GM20431 (cell line): ENCODE data around the gene MXRA8.
"Not testable (repeated sequence)": the region's sequence is repeated elsewhere in the genome, so short reads cannot be mapped to it uniquely, and the experiment has no call there.

ENCODE experiments used
- in situ Hi-C: fragments of 300-500 bp; cut with MseI, MboI; formaldehyde crosslinking; loops from one replicate; pipeline ENCODE4 v1.15.0; 2020; ENCODE audit warnings: low sequenced_read_pairs; ENCODE audit not compliant: unreplicated experiment

The MXRA8 gene

GRCh38 chr1:1393428-1393827 is 35.1 kb upstream of the MXRA8 start:
- in situ Hi-C loops: no loop called here

- in situ Hi-C loops: no loop called here
These were observed 34.7 kb upstream of the MXRA8 start for GRCh38 chr1:1393014-1393413.

GRCh38 chr1:1391225-1391624 is 32.9 kb upstream of the MXRA8 start:
- in situ Hi-C loops: no loop called here

- in situ Hi-C loops: no loop called here
These were observed 32.3 kb upstream of the MXRA8 start for GRCh38 chr1:1390675-1391074.

DNA sequence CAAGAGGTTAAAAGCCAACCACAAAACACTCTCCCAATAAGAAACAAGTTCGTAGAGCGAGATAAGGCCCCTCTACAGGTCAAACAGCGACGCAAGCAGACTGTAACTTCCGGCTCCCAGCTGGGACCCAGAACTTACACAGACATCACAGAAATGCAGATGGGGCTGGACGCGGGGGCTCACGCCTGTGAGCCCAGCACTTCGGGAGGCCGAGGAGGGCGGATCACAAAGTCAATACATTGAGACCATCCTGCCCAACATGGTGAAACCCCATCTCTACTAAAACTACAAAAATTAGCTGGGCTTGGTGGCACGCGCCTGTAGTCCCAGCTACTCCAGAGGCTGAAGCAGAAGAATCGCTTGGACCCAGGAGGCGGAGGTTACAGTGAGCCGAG is 29.7 kb upstream of the MXRA8 start:
- in situ Hi-C loops: no loop called here

DNA sequence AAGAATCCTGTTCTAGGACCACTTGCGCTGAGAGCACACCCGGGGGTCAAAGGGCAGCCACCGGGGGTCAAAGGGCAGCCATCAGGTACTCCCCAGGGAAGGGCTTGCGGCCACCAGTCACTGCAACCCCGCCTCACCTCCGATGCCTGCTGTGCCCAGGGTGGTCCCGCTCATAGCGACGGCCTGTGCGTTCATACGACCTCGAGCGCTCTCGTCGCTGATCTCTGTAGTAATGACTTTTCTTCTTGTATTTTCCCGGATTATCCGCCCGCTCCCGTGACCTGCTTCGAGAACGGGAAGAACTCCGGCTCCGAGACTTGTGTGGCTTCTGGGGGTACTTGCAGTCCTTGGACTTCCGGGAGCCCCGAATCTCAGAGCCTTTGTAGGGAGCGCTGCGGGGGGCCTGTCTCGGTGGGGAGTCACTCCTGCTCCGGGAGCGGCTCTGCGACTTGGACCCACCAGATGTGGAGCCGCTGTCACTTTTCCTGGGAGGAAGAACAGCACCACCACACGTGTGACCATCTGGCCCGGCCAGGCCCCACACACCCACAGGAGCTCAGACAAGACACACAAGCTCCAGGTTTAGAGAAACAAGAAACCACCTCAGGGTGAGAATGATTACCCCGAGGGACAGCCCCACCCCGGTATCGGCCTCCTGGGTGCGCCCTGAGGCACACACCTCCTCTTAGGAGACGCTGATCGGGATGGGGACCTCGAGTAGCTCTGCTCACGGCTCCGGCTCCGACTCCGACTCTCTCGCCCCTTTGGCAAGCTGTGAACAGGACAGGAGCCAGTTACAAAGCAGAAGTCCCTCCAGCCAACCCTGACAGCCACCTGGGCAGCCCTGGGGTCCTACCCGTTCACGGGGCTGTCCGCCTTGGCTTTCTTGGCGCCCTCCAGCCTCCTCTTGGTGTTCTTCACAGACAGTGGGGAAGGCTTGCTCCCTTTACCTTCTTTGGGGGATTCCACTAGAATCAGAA is 29.0 kb upstream of the MXRA8 start:
- in situ Hi-C loops: no loop called here

GRCh38 chr1:1385931-1386330 is 27.6 kb upstream of the MXRA8 start:
- in situ Hi-C loops: no loop called here

DNA sequence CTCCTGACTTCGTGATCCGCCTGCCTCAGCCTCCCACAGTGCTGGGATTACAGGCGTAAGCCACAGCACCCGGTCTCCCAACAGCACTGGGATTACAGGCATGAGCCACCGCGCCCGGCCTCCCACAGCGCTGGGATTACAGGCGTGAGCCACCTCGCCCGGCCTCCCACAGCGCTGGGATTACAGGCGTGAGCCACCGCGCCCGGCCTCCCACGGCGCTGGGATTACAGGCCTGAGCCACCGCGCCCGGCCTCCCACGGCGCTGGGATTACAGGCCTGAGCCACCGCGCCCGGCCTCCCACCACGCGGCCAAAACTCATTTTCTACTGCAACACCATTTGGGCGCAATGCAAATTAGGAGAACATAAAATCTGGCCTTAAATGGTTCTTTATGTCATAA is 27.0 kb upstream of the MXRA8 start:
- in situ Hi-C loops: not testable (repeated sequence)

- in situ Hi-C loops: no loop called here
These were observed 22.9 kb upstream of the MXRA8 start for GRCh38 chr1:1381294-1381693.

GRCh38 chr1:1380860-1381259 is 22.5 kb upstream of the MXRA8 start:
- in situ Hi-C loops: no loop called here

DNA sequence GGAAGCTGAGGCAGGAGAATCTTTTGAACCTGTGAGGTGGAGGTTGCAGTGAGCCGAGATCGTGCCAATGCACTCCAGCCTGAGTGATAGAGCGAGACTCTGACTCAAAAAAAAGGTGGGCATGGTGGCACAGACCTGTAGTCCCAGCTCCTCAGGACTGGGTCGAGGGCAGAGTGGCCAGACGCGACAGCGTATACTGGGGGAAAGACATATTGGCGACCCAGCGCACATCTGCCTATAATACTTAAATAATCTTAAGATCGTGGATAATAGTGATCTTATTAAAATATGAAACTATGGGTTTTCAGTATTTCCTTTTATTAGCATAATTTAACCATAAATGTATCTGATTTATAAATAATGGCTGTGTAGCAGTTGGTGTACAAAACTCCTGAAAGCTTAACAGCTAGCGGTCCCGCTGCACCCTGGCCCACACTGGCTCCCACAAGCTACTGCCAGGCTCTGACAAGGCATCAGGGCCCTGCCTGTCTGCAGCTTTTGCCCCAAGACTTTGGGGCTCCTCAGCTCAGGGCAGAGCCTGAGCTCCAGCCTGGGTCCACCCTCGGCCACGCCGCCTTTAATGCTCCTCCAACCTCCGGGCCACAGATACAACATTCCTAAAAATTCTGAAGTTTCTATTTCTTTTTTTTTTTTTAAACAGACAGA is 19.3 kb upstream of the MXRA8 start:
- in situ Hi-C loops: no loop called here

GRCh38 chr1:1376551-1377226 is 18.3 kb upstream of the MXRA8 start:
- in situ Hi-C loops: no loop called here

DNA sequence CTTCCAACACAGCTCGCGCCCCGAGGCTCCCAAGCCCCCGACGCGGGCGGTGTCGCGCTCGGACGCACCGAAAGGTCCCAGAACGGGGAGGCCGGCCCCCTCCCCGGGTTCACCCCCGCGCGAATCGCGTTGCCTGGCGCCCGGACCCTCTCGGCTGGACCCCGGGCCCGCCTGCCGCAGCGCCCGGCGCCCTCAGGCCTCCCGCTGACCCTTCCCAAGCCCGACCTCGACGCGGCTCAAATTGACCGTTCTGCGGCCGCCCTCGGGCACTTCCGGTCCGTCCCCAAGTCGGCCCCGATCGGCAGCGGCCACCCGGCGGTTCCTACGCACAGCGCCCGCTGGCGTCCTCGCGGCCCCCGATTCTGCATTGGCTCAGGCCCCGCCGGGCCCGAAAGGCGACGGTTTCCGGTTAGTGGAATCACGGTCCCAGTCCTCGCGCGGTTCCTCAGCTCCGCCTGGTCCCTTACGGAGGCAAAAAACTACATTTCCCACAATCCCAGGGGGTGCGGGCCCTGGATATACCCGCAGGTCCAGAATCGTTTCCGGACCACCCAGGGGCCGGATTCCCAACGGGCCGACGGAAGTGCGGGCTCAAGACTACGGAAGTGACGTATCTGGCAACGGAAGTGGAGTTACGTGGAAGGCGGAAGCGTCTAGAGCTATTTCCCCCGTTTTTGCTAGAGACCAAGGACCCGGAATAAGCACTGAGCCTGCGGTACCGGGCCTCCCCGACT is 16.7 kb upstream of the MXRA8 start, which contains the start of gene AURKAIP1:
Gene AURKAIP1, minus strand, starts transcription at position 279 of the 734 bp plus-strand sequence. CDS start 451 bp downstream, outside the sequence.
- in situ Hi-C loops: no loop called here

- in situ Hi-C loops: no loop called here
These were observed 16.2 kb upstream of the MXRA8 start for GRCh38 chr1:1374589-1374928.

DNA sequence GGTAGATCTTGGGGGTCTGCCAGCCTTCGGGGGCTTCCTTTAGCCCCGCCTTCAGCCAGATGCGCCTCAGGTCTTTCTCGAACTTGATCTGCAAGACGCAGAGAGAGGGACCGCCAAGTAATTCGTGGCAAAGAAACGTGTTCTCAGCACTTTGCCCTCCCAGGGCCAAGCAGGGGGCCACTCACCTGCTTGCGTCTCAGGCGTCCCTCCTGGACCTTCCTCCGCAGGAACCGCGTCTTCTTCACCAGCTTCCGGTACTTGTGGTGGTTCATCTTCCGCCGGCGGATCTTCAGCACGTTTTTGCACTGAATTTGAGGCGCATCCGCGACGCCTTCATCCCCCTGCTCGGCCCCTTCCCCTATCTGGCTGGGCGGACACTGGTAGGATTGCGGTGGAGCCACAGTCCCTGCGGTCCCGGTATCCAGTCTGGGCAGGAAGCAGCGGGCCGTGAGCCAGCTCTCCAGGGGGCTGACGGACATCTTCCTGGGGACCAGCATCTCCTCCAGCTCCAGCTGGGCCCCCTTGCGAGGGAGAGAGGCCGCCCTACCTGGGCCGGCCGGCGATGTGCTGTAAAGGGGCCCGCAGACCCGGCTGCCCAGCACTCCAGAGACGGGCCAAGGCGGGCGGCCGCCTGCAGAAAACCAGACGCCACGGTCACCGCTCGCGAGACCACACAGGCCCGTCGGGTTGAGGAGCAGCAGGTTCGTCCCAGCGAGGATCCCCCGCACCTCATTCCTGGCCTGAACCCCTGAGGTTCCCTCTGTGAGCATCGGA is 15.6 kb upstream of the MXRA8 start:
- in situ Hi-C loops: no loop called here

GRCh38 chr1:1373051-1373814 is 14.9 kb upstream of the MXRA8 start:
- in situ Hi-C loops: no loop called here

DNA sequence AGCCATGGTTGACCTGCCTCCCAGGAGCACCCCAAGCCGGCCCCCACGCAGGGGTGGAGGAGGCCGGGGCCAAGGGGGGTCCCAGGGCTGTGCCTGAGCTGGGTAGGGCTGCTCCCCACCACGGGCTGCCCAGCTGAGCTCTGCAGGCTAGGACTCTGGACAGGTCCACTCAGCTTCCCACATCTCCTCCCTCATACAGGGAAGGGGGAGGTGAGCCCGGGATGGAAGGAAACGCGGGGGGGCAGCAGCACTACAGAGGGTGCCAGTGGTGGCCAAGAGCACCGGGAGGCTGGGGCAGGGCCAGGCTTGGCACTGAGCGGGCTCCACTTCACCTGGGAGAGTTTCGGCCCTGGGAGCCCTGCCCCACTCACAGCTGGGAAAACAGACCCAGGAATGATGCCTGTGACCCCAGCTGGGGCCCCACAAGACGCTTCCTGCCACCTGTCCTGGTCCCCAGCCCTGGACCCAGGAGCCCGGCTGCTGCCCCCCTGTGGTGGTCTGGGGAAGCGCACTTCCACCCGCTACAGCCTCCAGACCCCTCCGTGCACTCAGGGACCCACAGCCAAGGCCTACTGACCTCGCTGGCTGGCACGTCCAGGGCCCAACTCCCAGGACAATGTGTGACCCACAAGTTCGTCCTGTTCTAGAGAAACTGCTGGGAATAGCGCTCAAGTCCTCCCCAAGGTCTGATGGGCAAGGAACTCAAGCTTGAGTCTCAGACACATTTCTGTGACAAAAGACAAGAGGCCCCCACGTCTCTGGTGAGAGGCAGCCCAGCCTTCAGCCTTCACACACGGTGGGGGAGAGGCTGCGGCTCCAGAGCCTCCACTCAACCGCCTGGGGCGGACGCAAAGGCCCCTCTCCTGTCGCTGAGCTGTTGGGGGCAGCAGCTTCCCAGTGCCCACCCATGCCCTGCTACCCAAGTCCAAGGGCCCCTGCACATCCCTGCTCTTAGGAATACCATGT is 13.7 kb upstream of the MXRA8 start:
- in situ Hi-C loops: no loop called here

DNA sequence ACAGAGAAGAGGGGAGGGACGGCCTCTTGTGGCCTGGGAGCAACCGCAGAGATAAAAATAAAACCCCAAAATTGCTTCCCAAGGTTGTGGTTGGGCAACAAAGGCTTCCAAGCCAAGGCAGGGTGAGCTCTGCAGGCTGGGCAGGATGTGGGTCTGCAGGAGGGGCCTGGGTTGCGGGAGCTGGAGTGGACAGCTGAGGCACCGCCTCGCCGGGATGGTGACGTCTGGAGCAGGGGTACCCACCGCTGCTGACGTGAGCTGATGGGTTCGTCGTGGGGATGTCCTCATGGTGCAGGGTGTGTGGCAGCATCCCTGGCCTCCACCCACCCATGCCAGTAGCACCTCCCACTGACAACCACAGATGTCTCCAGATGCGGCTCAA is 13.0 kb upstream of the MXRA8 start:
- in situ Hi-C loops: no loop called here
